Measurements from ENCODE around the gene TUBB8B.
"Not testable (repeated sequence)": the region's sequence is repeated elsewhere in the genome, so short reads cannot be mapped to it uniquely, and the experiment has no call there.

The TUBB8B gene

DNA sequence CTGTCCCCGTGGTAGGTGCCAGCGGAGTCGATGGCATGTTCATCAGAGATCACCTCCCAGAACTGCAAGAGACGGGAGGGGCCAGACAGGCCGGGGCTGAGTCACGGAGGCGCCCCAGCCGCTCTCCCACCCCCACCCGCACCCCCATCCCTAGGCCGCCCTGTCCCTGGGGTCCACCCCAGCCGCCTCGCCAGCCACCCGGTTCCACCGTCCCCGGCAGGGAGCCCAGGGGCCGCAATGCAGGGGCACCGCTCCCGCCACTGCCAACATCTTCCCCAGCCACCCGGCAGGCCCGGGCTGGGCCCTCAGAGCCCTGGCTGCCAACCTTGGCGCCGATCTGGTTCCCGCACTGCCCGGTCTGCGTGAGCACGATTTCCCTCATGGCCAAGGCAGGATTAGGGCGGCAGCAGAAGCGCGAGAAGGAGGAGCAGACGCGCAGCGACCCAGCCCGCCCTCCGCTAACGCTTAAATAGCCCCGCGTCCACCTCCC lies at the start of gene TUBB8B:
TUBB8B (minus strand) TSS at position 440 of the 490 bp plus-strand sequence; CDS start at position 382, 58 bp downstream.
- not testable (repeated sequence) for DNase-seq (ENCODE audit: low spot score)

DNA sequence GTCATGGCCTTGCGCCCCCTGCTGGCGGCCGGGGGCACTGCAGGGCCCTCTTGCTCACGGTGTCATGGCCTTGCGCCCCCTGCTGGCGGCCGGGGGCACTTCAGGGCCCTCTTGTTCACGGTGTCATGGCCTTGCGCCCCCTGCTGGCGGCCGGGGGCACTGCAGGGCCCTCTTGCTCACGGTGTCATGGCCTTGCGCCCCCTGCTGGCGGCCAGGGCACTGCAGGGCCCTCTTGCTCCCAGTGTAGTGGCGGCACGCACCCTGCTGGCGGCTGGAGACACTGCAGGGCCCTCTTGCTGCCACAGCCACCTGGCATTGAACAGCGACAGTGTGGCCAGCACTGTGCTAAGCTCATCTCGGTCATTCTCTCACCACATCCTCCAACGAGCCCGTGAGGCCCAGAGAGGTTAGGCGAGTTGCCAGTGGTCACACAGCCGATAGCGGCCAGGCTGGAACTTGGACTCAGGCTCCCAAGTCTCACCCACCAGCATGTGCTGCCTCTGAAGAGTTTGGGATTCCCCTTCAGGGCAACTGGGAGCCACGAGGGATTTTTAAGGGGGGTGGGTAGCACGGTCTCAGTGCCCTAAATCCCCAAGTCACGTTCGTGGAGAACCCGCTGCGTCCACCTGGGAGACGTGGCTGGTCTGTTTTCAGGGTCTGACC lies 48.0 kb upstream of the TUBB8B start:
- not testable (repeated sequence) for DNase-seq (ENCODE audit: low spot score)

DNA sequence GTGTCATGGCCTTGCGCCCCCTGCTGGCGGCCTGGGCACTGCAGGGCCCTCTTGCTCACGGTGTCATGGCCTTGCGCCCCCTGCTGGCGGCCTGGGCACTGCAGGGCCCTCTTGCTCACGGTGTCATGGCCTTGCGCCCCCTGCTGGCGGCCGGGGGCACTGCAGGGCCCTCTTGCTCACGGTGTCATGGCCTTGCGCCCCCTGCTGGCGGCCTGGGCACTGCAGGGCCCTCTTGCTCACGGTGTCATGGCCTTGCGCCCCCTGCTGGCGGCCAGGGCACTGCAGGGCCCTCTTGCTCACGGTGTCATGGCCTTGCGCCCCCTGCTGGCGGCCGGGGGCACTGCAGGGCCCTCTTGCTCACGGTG lies 47.3 kb upstream of the TUBB8B start:
- not testable (repeated sequence) for DNase-seq (ENCODE audit: low spot score)

DNA sequence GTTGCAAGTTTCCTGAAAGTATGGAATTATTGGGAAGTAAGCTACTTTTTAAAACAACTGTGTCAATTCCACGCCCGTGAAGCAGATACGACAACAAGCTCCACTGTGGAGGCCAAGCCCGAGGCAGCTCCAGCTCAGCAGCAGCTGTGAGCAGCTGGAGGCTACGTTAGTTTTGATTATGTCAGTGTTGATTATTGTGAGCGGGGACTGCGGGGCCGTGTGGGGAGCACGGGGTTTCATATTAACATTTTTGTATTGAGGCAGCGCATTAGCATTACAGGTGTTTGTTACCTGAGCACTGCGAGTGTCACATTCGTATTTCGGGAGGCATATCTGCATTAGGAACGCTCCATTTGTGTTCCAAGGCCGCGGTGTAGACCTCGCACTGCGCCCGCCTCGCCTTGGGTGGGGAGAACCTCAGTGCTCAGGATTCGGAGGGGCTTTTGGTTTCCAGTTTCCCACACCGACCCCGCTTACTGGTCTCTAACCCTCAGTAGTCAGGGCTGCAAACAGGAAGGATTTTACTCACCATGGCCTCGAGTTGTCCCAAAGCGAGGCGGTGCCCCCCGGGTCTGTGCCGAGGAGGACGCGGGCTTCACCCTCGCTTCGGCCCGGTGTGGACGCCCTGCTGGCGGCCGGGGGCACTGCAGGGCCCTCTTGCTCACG lies 46.8 kb upstream of the TUBB8B start:
- DNase-seq (ENCODE audit: low spot score): not testable (repeated sequence)

DNA sequence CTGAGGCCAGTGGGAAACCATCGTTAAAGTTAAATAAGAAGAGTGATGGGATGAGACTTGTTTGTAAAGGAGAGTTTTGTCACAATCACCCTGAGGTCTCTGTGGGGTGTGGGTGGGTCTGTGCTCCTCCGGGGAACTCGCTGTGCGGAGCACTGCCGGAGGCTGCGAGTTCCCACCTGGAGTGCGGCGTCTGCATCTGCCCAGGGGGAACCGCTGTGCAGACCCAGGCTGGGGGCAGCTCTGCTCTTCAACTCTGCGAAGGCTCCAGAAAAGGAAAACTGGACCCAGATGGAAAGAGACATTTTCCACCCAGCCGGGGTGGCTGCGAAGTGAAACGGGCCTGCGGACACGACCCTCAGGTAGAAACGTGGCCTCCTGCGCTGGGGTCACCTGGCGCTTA lies 46.2 kb upstream of the TUBB8B start:
- not testable (repeated sequence) for DNase-seq (ENCODE audit: low spot score)

DNA sequence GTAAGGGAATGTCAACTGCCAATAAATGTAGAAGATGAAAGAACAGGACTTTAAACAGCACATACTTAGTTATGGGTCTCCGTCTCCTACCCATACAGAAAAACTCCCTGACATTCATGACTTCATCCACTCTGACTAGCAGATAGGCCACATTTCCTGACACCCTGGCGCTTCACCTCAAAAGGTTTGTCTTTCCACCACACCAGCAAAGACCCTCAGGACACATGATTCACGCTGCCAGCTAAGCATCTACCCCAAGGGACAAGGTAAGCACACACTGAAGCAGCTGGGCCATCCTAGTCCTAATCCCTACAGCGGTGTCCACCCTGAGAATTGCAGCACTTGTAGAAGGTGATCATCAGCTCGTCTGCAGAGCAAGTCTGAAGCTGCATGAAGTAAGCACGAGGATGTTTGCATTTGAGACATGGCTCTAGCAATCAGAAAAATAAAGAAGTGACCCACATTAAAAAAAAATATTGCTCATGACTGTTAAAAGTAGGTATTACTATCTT lies 44.5 kb upstream of the TUBB8B start:
- not testable (repeated sequence) for DNase-seq (ENCODE audit: low spot score)

DNA sequence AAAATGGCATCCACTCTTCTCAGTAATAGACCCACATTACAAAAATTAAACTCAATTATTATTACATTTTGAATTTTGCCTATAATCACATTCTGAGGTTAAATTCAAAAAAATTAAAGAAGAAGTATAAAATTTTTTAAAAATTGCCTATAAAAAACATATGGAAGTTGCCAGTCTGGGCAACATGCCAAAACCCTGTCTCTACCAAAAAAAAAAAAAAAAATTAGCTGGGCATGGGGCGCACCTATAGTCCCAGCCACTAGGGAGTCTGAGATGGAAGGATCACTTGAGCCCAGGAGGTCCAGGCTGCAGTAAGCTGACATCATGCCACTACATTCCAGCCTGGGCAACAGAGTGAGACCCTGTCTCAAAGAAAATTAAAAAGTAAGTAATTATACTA lies 42.1 kb upstream of the TUBB8B start:
- not testable (repeated sequence) for DNase-seq (ENCODE audit: low spot score)

DNA sequence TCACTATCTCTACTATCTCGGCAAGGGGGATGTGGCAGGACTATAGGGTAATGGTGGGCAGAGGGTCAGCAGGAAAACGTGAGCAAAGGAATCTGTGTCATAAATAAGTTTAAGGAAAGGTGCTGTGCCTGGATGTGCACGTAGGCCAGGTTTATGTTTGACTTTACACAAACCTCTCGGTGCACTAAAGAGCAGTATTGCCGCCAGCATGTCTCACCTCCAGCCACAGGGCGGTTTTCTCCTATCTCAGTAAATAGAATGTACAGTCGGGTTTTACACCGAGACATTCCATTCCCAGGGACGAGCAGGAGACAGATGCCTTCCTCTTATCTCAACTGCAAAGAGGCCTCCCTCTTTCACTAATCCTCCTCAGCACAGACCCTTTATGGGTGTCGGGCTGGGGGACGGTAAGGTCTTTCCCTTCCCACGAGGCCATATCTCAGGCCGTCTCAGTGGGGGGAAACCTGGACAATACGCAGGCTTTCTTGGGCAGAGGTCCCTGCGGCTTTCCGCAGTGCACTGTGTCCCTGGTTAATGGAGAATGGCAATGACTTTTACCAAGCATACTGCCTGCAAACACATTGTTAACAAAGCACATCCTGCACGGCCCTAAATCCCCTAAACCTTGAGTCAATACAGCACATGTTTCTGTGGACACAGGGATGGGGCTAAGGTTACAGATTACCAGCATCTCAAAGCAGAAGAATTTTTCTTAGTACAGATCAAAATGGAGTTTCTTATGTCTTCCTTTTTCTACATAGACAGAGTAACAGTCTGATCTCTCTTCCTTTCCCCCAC lies 41.2 kb upstream of the TUBB8B start:
- DNase-seq (ENCODE audit: low spot score): not testable (repeated sequence)

DNA sequence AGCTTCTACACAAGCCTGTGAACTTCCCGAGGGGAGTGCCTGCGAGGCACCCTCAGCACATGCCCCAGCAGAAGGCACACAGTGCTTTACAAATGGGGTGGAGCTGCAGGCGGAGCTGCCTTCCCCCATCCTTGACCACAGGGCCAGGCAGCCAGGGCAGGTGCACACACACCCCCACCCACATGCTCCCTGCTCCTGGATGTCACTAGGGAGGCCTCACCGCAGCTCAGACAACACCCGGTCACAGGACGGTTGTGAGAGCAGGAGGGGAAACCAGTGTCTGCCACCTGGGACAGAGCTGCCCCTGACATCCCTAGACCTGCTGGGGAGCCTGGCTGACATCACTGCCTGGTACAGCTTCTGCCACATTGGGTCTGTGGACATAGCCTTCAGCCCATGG lies 39.7 kb upstream of the TUBB8B start:
- DNase-seq (ENCODE audit: low spot score): peak; percentile 54

DNA sequence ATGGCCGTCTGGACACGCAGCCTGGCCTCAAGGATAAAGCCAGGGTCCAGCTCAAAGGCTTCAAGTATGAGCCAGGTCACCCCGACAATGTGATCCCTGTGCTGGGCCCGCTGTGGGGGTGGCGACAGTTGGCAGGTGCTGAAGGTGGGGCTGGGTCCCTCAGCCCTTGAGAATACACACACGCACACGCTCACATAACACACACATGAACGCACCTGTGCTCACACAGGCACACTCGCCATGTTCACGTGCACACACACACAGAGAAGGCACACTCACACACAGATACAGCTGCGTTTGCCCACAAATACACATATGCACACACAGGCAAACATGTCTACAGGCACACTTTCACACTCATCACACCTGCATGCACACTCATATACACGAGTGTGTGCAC lies 35.4 kb upstream of the TUBB8B start:
- not testable (repeated sequence) for DNase-seq (ENCODE audit: low spot score)

DNA sequence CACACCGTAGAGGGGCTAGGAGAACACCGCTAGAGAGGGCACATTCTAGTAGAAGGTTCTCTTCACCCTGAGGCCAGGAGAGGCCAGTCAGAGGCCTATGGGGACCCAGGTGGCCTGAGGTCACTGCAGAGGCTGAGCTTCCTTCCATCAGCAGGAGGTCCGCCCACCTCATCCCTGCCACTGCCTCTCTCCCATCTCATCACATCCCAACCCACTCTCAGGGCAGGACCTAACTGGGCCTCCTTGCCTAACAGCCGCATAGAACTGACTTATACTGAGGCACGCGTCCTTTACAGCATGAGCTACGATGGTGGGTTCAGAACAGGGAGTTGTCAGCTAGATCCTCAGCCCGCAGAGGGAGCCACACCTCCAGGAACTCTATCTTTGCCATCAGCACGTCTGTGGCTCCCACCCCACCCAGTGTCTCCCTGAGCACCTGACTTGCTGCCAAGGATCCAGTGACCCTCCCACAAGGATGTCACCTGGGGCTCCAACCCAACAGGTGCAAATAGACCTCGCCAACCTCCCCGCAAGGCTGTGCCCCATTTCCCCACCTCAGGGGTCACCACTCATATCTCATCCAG lies 33.3 kb upstream of the TUBB8B start:
- not testable (repeated sequence) for DNase-seq (ENCODE audit: low spot score)

DNA sequence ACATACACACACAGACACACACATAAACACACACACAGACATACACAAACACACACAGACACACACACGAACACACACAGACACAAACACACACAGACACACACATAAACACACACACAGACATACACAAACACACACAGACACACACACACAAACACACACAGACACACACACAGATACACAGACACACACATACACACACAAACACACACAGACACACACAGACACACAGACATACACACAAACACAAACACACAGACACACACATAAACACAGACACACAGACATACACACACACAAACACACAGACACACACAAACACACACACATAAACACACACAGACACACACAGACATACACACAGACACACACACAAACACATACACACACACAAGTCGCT lies 31.5 kb upstream of the TUBB8B start:
- not testable (repeated sequence) for DNase-seq (ENCODE audit: low spot score)

DNA sequence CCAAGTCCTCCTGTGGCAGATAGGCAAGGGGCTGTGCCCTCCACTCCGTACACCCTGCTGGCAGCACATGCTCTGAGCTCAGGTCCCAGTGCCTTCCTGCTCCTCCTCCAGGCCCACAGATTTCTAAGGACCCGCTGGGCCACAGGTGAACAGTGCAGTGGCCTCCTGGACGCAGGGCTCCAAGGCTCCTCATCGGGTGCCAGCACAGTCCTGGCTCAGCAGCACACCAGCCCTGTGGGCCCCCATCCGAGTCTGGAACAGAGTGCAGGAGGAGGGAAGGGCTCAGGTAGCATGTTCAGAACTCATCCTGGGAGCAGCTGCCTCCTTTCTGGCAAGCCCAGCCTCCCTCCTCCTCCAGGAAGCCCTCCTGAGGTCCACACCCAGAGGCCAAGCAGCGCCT lies 30.8 kb upstream of the TUBB8B start:
- DNase-seq (ENCODE audit: low spot score): not testable (repeated sequence)

DNA sequence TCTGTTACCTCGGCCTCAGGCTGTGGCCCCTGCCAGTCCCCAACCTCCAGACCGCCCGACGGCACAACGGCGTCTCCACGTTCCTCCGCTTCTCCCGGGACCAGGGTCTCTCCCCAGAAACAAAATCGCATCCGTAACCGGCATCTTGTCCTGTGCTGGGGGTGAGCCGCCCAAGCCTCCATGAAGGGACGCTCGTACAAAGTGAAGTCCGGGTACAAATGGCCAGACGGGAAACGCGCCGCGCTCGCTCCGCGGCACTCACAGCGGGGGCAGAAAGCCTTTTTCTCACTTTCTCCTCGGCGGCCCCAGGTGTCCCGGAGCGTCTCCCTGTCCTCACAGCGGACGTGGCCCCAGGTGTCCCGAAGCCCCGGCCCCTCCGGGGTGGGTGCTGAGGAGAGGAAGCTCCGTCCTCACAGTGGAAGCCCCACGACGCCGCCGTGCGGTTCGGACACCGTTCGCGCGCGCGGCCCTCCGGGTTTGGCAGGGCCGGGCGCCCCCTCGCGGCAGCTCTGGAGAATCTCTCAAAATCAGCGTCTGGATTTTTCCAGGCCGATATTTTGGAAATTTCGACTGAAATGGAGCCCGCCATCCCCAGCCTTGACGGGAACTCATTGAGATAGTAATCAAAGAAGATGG lies 26.2 kb upstream of the TUBB8B start:
- not testable (repeated sequence) for DNase-seq (ENCODE audit: low spot score)

DNA sequence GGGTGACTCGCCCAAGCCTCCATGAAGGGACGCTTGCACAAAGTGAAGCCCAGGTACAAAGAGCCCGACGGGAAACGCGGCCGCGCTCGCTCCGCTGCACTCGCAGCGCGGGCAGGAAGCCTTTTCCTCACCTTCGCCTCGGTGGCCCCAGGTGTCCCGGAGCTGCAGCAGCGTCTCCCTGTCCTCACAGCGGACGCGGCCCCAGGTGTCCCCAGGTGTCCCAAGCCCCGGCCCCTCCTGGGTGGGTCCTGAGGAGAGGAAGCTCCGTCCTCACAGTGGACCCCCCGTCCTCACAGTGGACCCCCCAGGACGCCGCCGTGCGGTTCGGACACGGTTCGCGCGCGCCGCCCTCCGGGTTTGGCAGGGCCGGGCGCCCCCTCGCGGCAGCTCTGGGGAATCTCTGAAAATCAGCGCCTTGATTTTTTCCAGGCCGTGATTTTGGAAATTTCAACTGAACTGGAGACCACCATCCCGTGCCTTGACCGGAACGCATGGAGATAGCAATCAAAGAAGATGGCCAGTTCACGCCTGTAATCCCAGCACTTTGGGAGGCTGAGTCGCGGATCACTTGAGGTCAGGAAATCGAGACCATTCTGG lies 23.9 kb upstream of the TUBB8B start:
- DNase-seq (ENCODE audit: low spot score): not testable (repeated sequence)

DNA sequence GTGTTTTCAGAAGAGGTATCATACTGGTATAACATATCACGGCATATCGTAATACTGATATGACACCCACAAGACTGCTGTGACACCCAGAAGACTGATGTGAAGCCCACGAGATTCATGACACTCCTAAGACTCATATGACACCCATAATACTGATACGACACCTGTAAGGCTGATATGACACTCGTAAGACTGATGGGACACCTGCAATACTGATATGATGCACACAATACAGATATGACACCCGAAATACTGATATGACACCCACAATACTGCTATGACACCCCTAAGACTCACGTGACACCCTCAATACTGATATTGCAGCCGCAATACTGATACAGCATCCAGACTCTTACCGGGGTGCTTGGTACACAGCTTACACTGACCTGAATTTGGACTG lies 18.3 kb upstream of the TUBB8B start:
- not testable (repeated sequence) for DNase-seq (ENCODE audit: low spot score)

DNA sequence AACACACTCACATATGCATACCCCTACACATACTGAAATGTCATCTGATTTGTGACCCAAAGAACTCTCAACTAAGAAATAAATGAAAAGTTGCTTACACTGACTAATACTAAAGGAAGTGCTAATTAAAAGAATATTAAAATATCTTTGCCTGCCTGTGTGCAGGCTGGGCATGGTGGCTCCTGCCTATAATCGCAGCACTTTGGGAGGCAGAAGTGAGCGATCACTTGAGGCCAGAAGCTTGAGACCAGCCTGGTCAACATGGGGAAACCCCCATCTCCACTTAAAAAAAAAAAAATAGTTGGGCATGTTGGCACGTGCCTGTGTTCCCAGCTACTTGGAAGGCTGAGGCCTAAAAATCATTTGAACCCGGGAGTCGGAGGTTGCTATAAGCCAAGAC lies 14.9 kb upstream of the TUBB8B start:
- DNase-seq (ENCODE audit: low spot score): not testable (repeated sequence)

DNA sequence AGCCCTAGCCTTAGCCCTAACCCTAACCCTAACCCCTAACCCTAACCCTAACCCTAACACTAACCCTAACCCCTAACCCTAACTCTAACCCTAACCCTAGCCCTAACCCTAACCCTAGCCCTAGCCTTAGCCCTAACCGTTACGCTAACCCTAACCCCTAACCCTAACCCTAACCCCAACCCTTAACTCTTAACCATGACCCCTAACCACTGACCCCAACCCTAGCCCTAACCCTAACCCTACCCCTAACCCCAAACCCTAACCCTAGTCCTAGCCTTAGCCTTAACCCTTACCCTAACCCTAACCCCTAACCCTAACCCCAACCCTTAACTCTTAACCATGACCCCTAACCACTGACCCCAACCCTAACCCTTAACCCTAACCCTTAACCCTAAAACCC lies 14.2 kb upstream of the TUBB8B start:
- DNase-seq (ENCODE audit: low spot score): not testable (repeated sequence)

DNA sequence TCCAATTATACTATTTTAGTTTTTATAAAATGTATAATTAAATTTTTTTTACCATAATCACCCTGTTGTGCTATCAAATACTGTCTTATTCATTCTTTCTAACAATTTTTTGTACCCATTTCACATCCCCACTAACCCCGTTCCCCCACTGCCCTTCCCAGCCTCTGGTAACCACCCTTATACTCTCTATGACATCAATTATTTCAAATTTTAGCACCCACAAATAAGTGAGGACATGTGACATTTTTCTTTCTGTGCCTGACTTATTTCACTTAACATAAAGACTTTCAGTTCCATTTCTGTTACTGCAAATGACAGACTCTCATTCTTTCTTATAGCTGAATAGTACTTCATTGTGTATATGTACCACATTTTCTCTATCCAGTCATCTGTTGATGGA lies 5.0 kb upstream of the TUBB8B start:
- not testable (repeated sequence) for DNase-seq (ENCODE audit: low spot score)

DNA sequence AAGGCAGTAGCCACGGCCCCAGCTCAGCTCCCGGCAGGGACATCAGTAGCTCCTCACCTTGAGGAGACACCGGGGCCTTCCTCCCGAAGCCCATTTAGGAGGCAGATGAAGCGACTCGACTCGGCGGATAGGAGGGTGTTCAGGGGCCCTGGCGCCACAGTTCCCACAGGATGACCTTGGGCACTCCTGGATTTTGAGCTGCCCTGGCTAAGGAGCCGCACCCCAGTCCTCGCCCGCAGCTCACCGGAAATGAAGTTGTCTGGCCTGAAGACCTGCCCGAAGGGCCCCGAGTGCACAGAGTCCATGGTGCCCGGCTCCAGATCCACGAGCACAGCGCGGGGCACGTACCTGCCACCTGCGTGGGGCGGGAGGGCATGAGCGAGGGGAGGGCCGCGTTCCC lies 719 bp downstream of the TUBB8B start:
- not testable (repeated sequence) for DNase-seq (ENCODE audit: low spot score)

DNA sequence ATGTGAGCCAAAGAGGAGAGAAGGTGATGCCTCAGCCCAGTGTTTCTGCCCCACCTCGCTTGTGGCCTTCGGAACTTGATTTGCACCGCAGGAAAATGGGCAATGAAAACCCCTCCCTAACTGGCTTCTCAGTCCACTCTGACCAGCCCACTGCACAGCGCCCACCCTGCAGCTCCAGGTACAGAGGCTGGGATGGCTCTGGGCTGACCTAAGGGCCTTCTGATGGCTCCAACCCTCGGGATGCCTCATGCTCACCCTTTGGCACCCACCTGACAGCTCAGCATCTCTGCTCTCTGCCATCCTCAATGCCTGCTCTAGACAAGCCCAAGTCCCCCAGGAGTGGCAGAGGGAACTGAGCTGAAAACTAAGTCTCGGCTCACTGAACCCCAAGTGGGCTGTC lies 36.2 kb downstream of the TUBB8B start:
- not testable (repeated sequence) for DNase-seq (ENCODE audit: low spot score)
